Left ventricle myocardium inferior (tissue), 1 donor: ENCODE data around the gene TMEM52B. TPM values are rescaled to one million over a fixed set of nuclear protein-coding genes. Genes with fewer than 3 reads are reported as not detected.
A peak's percentile ranks its signal among the peaks of the same experiment; 100 is the strongest.

Source experiments
- DNase-seq: peaks from one replicate; pipeline ENCODE4 v3.0.0-alpha.2; 2020
- H3K27ac ChIP-seq: fragments of 200-600 bp; replicated peaks from 2 replicates; pipeline ENCODE4 v1.8.0; 2021
- H3K27me3 ChIP-seq: fragments of 200-600 bp; 2 replicates; pipeline ENCODE4 v1.8.0; 2021; ENCODE audit warnings: low read depth
- H3K36me3 ChIP-seq: fragments of 200-600 bp; 2 replicates; pipeline ENCODE4 v1.8.0; 2021
- H3K4me1 ChIP-seq: fragments of 200-600 bp; 2 replicates; pipeline ENCODE4 v1.8.0; 2021
- H3K4me3 ChIP-seq: fragments of 200-600 bp; 2 replicates; pipeline ENCODE4 v1.8.0; 2021; ENCODE audit warnings: mild to moderate bottlenecking, moderate library complexity
- H3K9me3 ChIP-seq: fragments of 200-600 bp; replicated peaks from 2 replicates; pipeline ENCODE4 v1.8.0; 2021
- intact Hi-C: fragments of 100-400 bp; cut with micrococcal nuclease; formaldehyde crosslinking; loops from one replicate; pipeline ENCODE4 v1.11.0; 2022
- long read RNA-seq: library from polyadenylated mRNA; unstranded; transcript quantifications from one replicate; pipeline ENCODE4 v2.0.0, GENCODE V29; 2021
- total RNA-seq: library from RNA; stranded (reverse); fragmentation: NEBNext Ultra II Directional; extraction: Animal tissue kit (Norgen Biotek cat#: 25700); gene quantifications from one replicate; pipeline ENCODE4 v1.2.1, GENCODE V29; 2021
- TF ChIP-seq, protein P1 (sequence below): fragments of 200-600 bp; IDR thresholded peaks from 2 replicates; pipeline ENCODE4 v1.8.0; 2021; ENCODE audit warnings: antibody characterized with exemption, mild to moderate bottlenecking, borderline replicate concordance
- donor health status: DM: no; HTN: yes; CAD: no; lungs with severe emphysema.

Gene TMEM52B
- total RNA-seq = not detected
- long read RNA-seq = 0 reads

DNA sequence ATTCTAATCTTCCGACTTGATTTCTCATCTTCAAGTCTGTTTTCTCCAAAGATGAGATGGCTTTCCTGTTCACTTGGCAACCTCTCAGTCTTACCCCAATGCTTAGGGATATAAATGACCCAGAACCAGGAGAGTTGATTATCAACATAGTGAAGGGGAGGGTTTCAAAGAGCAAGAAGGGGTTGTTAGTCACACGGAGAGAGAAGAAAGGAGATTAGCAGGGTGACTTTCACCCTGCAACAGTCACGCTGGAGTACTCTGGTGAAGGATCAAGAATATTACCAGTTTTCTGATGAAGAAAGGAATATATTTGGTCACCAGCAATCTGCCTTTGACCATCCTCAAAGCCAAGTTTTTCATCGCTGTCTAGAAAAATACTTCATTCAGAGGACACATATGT is at the start of gene TMEM52B:
TMEM52B (plus strand) TSS at position 212 of the 400 bp plus-strand sequence. CDS start 543 bp downstream, outside the sequence.
- intact Hi-C loops = no loop called here
- Histone ChIP-seq H3K36me3 (no peaks in the 10 kb centered on the region), H3K4me3 (no peak within 1 kb of the TSS), H3K9me3 (no peaks in the 10 kb centered on the region), H3K4me1 (no peaks in the 10 kb centered on the region), H3K27me3 (peaks cover 23% of the 10 kb centered on the region), H3K27ac (no peak within 1 kb of the TSS)
- no peak for DNase-seq
- TF ChIP-seq, protein P1, sequence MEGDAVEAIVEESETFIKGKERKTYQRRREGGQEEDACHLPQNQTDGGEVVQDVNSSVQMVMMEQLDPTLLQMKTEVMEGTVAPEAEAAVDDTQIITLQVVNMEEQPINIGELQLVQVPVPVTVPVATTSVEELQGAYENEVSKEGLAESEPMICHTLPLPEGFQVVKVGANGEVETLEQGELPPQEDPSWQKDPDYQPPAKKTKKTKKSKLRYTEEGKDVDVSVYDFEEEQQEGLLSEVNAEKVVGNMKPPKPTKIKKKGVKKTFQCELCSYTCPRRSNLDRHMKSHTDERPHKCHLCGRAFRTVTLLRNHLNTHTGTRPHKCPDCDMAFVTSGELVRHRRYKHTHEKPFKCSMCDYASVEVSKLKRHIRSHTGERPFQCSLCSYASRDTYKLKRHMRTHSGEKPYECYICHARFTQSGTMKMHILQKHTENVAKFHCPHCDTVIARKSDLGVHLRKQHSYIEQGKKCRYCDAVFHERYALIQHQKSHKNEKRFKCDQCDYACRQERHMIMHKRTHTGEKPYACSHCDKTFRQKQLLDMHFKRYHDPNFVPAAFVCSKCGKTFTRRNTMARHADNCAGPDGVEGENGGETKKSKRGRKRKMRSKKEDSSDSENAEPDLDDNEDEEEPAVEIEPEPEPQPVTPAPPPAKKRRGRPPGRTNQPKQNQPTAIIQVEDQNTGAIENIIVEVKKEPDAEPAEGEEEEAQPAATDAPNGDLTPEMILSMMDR = no peak

DNA sequence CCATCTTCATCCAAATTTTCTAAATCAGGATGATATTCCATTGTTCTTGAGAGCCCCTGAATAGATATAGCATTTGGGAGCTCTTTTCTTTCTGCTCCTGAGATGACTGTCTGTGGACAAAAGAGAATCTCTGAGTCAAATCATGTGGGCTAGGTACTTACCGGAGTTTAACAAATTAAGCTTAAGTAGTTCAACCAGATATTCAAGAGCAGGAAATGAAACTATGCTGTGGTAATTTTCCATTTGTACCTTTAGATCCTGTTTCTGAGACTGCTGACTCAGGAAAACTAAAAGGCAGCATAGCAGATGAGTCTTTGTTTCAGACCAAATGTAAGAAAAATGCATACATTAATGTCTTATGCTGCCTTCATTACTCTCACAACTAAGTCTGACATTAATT is 48.8 kb upstream of the TMEM52B start, which contains the start of gene CLEC7A:
CLEC7A (minus strand) TSS at position 158 of the 400 bp plus-strand sequence; CDS start at position 41, 117 bp downstream.
- DNase-seq = no peak
- H3K4me3 ChIP-seq = peak within 1 kb of the TSS; percentile 35
- intact Hi-C loops = no loop called here
- H3K27me3 ChIP-seq = no peaks in the 10 kb centered on the region
- H3K27ac ChIP-seq = peak within 1 kb of the TSS; percentile 52
- no peaks in the 10 kb centered on the region for H3K9me3 ChIP-seq
- no peaks in the 10 kb centered on the region for H3K36me3 ChIP-seq
- peaks cover 16% of the 10 kb centered on the region for H3K4me1 ChIP-seq
- TF ChIP-seq, protein P1 = no peak

DNA sequence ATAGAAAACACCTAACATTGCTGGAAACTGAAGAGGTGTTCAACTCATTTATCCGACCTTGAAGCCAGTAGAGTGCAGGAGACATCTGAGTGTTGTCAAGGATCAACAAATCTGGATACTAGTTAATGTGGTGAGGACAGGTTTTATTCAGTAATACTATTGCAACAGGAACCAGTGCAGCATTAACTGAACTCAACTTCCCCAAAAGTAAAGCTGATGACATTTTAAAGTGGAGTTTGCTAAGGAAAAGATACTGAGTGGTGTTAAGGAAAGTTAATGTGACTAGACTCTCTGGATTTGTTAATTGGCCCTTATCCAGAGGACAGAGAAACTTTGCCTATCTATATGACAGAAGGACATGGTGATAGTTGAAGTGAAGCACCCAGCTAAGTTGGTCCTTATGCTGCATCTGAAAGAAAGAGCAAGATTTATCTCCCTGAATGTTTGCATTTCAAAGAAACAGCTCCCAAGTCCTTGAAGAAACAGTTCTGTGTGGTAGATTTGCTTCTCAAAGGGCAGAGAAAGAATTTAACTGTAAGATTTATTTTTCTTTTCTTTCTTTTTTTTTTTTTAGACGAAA is 47.6 kb upstream of the TMEM52B start:
- no peaks in the 10 kb centered on the region for H3K27me3 ChIP-seq
- no peaks in the 10 kb centered on the region for H3K36me3 ChIP-seq
- intact Hi-C loops = no loop called here

DNA sequence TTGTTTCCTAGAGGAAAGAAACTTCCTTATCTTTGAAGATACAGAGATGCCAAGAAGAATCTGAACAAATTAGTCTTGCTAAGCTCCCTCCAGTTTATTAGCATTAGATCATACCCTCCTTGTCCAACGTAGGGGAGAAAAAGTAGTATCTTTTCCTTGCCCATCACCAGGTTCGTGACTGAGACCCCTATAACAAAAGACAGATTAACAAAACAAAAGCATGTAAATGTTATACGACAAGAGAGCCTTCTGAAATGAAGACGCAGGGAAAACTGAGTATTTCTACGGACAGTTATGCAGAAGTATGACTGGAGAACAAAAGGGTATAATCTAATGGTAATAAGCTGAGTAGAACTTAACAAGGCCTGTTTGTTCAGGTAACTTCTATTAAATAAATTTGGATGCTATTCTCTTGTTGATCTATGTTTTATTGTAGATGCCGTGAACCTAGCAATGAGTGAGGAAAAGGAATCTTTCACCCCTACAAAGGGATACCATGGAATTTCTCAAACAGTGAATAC is 45.9 kb upstream of the TMEM52B start:
- TF ChIP-seq, protein P1 = no peak
- Histone ChIP-seq H3K36me3 (no peaks in the 10 kb centered on the region), H3K27me3 (no peaks in the 10 kb centered on the region), H3K9me3 (no peaks in the 10 kb centered on the region), H3K4me1 (peaks cover 16% of the 10 kb centered on the region), H3K27ac (no peak overlapping the region), H3K4me3 (no peak overlapping the region)
- intact Hi-C loops = no loop called here
- no peak for DNase-seq

More for the DNA sequence above, 47.6 kb upstream of the TMEM52B start:
- TF ChIP-seq, protein P1 = no peak
- Histone ChIP-seq H3K4me3 (no peak overlapping the region), H3K27ac (no peak overlapping the region), H3K9me3 (no peaks in the 10 kb centered on the region), H3K4me1 (peaks cover 16% of the 10 kb centered on the region)
- no peak for DNase-seq

DNA sequence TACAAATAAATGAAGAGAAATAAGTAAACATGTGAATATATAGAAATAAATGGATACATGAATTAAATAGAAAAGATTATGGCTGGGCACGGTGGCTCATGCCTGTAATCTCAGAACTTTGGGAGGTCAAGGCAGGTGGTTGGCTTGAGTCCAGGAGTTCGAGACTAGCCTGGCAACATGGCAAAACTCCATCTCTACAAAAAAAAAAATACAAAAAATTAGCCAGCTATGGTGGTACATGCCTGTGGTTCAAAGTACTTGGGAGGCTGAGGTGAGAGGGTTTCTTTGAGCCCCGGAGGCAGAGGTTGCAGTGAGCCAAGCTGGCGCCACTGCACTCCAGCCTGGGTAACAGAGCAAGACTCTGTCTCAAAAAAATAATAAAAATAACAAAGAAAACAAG is 43.7 kb upstream of the TMEM52B start:
- DNase-seq = no peak
- no peak overlapping the region for H3K27ac ChIP-seq
- peaks cover 16% of the 10 kb centered on the region for H3K4me1 ChIP-seq
- H3K4me3 ChIP-seq = no peak overlapping the region
- no peaks in the 10 kb centered on the region for H3K36me3 ChIP-seq
- TF ChIP-seq, protein P1 = no peak
- no peaks in the 10 kb centered on the region for H3K27me3 ChIP-seq
- H3K9me3 ChIP-seq = no peaks in the 10 kb centered on the region
- intact Hi-C loops = no loop called here
